HepG2 (cell line): ENCODE measurements around the gene ACSS2. TPM values are rescaled to one million over a fixed set of nuclear protein-coding genes. Genes with fewer than 3 reads are reported as not detected.

ENCODE experiments used
- HNRNPH1 ChIP-seq: fragments of 200-400 bp; formaldehyde crosslinking; optimal IDR thresholded peaks from 2 replicates; pipeline ENCODE3; 2017; ENCODE audit warnings: mild to moderate bottlenecking, low read depth, low read length
- HNRNPK ChIP-seq: fragments of 200-400 bp; formaldehyde crosslinking; IDR thresholded peaks from 2 replicates; pipeline ENCODE4 v1.6.1; 2018; ENCODE audit warnings: low read length, low read depth, moderate library complexity, mild to moderate bottlenecking; ENCODE audit not compliant: poor library complexity, severe bottlenecking
- KDM2A ChIP-seq: sonication (generic); formaldehyde crosslinking; IDR thresholded peaks from 2 replicates; pipeline ENCODE4 v1.4.0; 2020; ENCODE audit warnings: low read depth, missing genetic modification reagents, borderline replicate concordance
- MLLT10 ChIP-seq: sonication (generic); formaldehyde crosslinking; IDR thresholded peaks from 2 replicates; pipeline ENCODE4 v1.4.0; 2020; ENCODE audit warnings: missing genetic modification reagents
- RXRB ChIP-seq: IDR thresholded peaks from 2 replicates; pipeline ENCODE4 v1.6.1; 2016; ENCODE audit warnings: borderline replicate concordance, missing genetic modification reagents, missing compliant biosample characterization
- SIN3A ChIP-seq: IDR thresholded peaks from 2 replicates; pipeline ENCODE4 v1.6.1; 2011; ENCODE audit warnings: low read depth, mild to moderate bottlenecking, control low read depth, low read length, borderline replicate concordance
- SKI ChIP-seq: fragments of 450-650 bp; IDR thresholded peaks from one replicate; pipeline ENCODE4 v1.6.1; 2018; ENCODE audit warnings: mild to moderate bottlenecking; ENCODE audit not compliant: partially characterized antibody
- SMAD9 ChIP-seq: sonication (generic); formaldehyde crosslinking; IDR thresholded peaks from 2 replicates; pipeline ENCODE4 v1.5.1; 2020; ENCODE audit warnings: mild to moderate bottlenecking, missing genetic modification reagents
- U2AF1 ChIP-seq: fragments of 200-400 bp; formaldehyde crosslinking; optimal IDR thresholded peaks from 2 replicates; pipeline ENCODE3; 2017; ENCODE audit warnings: mild to moderate bottlenecking, low read depth, low read length
- U2AF2 ChIP-seq: fragments of 200-400 bp; formaldehyde crosslinking; IDR thresholded peaks from 2 replicates; pipeline ENCODE4 v1.6.1; 2017; ENCODE audit warnings: low read depth, mild to moderate bottlenecking, low read length
- YY1 ChIP-seq: IDR thresholded peaks from 2 replicates; pipeline ENCODE4 v1.6.1; 2011; ENCODE audit warnings: low read length, low read depth, moderate library complexity, mild to moderate bottlenecking; ENCODE audit not compliant: insufficient read depth, insufficient replicate concordance
- ZFP91 ChIP-seq: sonication (generic); formaldehyde crosslinking; IDR thresholded peaks from 2 replicates; pipeline ENCODE4 v1.9.0; 2022; ENCODE audit warnings: missing genetic modification reagents, mild to moderate bottlenecking, borderline replicate concordance
- ZNF17 ChIP-seq: sonication (generic); formaldehyde crosslinking; IDR thresholded peaks from 2 replicates; pipeline ENCODE4 v1.5.0; 2020; ENCODE audit warnings: mild to moderate bottlenecking, missing genetic modification reagents
- ZNF232 ChIP-seq: sonication (generic); formaldehyde crosslinking; IDR thresholded peaks from 2 replicates; pipeline ENCODE4 v1.4.0; 2020; ENCODE audit warnings: missing genetic modification reagents, borderline replicate concordance
- ZNF234 ChIP-seq: sonication (generic); formaldehyde crosslinking; conservative IDR thresholded peaks from 2 replicates; pipeline ENCODE4 v1.5.1; 2020; ENCODE audit warnings: mild to moderate bottlenecking, missing genetic modification reagents
- ZNF260 ChIP-seq: sonication (generic); formaldehyde crosslinking; IDR thresholded peaks from 2 replicates; pipeline ENCODE4 v1.4.0; 2020; ENCODE audit warnings: missing genetic modification reagents, low read depth, mild to moderate bottlenecking, borderline replicate concordance
- ZNF335 ChIP-seq: sonication (generic); formaldehyde crosslinking; IDR thresholded peaks from 2 replicates; pipeline ENCODE4 v1.4.0; 2020; ENCODE audit warnings: missing genetic modification reagents
- ZNF510 ChIP-seq: sonication (generic); formaldehyde crosslinking; IDR thresholded peaks from 2 replicates; pipeline ENCODE4 v1.4.0; 2020; ENCODE audit warnings: low read depth, mild to moderate bottlenecking, missing genetic modification reagents
- polyA plus RNA-seq, 8 experiments: library from polyadenylated mRNA; depleted of rRNA in 3 of 8; stranded (reverse) in 7 of 8; unstranded in 1 of 8; fragments of >200 nt; fragmentation: Illumina TruSeq in 4 of 8; extraction: Trizol in 4 of 8; gene quantifications; 2 replicates each; pipeline versions ENCODE4 v1.2.1 to v1.2.3, GENCODE V29; 2011 to 2016; ENCODE audit warnings: low read depth in 4 of 8, missing spikeins in 1 of 8, mixed read lengths in 1 of 8; ENCODE audit not compliant: insufficient read depth in 1 of 8
- total RNA-seq, 5 experiments: library from RNA; depleted of rRNA; stranded (reverse); fragments of >200 nt; fragmentation: Illumina TruSeq; extraction: Trizol; gene quantifications; 2 replicates each; pipeline ENCODE4 v1.2.3, GENCODE V29; 2016; ENCODE audit warnings: low read depth in 1 of 5
- TF ChIP-seq, protein P1 (sequence below): sonication (generic); formaldehyde crosslinking; IDR thresholded peaks from one replicate; pipeline ENCODE4 v1.5.1; 2020; ENCODE audit warnings: mild to moderate bottlenecking, missing genetic modification reagents; ENCODE audit errors: not compliant biosample characterization
- TF ChIP-seq, protein P2 (sequence below): sonication (generic); formaldehyde crosslinking; IDR thresholded peaks from 2 replicates; pipeline ENCODE4 v1.8.0; 2022; ENCODE audit warnings: missing genetic modification reagents, low read depth, mild to moderate bottlenecking, borderline replicate concordance

Gene ACSS2
- total and polyA plus RNA-seq, 2 of the 13 experiments (the other 11 are each of a cell fraction or from before 2014, with no cell fraction given): 72.8 to 89.7 TPM

GRCh38 chr20:34872622-34873224 lies 3.7 kb upstream of the ACSS2 start, which contains the start of gene GGT7 (continued):
- TF ChIP-seq, protein P1, sequence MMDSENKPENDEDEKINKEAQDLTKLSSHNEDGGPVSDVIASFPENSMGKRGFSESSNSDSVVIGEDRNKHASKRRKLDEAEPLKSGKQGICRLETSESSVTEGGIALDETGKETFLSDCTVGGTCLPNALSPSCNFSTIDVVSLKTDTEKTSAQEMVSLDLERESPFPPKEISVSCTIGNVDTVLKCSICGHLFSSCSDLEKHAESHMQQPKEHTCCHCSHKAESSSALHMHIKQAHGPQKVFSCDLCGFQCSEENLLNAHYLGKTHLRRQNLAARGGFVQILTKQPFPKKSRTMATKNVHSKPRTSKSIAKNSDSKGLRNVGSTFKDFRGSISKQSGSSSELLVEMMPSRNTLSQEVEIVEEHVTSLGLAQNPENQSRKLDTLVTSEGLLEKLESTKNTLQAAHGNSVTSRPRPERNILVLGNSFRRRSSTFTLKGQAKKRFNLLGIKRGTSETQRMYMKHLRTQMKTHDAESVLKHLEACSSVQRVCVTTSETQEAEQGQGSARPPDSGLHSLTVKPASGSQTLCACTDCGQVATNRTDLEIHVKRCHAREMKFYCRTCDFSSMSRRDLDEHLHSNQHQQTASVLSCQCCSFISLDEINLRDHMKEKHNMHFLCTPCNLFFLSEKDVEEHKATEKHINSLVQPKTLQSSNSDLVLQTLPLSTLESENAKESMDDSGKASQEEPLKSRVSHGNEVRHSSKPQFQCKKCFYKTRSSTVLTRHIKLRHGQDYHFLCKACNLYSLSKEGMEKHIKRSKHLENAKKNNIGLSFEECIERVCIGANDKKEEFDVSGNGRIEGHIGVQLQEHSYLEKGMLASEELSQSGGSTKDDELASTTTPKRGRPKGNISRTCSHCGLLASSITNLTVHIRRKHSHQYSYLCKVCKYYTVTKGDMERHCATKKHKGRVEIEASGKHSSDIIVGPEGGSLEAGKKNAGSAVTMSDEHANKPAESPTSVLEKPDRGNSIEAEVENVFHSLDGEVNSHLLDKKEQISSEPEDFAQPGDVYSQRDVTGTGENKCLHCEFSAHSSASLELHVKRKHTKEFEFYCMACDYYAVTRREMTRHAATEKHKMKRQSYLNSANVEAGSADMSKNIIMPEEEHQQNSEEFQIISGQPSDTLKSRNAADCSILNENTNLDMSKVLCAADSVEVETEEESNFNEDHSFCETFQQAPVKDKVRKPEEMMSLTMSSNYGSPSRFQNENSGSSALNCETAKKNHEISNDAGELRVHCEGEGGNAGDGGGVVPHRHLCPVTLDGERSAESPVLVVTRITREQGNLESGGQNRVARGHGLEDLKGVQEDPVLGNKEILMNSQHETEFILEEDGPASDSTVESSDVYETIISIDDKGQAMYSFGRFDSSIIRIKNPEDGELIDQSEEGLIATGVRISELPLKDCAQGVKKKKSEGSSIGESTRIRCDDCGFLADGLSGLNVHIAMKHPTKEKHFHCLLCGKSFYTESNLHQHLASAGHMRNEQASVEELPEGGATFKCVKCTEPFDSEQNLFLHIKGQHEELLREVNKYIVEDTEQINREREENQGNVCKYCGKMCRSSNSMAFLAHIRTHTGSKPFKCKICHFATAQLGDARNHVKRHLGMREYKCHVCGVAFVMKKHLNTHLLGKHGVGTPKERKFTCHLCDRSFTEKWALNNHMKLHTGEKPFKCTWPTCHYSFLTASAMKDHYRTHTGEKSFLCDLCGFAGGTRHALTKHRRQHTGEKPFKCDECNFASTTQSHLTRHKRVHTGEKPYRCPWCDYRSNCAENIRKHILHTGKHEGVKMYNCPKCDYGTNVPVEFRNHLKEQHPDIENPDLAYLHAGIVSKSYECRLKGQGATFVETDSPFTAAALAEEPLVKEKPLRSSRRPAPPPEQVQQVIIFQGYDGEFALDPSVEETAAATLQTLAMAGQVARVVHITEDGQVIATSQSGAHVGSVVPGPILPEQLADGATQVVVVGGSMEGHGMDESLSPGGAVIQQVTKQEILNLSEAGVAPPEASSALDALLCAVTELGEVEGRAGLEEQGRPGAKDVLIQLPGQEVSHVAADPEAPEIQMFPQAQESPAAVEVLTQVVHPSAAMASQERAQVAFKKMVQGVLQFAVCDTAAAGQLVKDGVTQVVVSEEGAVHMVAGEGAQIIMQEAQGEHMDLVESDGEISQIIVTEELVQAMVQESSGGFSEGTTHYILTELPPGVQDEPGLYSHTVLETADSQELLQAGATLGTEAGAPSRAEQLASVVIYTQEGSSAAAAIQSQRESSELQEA (CRISPR knock-in tag): peak; percentile 87
- TF ChIP-seq, protein P2, sequence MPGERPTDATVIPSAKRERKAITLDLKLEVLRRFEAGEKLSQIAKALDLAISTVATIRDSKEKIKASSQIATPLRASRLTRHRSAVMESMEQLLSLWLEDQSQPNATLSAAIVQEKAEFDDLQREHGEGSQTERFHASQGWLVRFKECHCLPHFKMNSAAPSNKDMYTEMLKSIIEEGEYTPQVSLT: no peak
- no peak for TF ChIP-seq U2AF1
- TF ChIP-seq HNRNPH1: no peak
- peak; percentile 95 for TF ChIP-seq RXRB
- TF ChIP-seq KDM2A (CRISPR knock-in tag): peak; percentile 98
- peak; percentile 46; the same call in 1 of the 2 replicates for TF ChIP-seq ZNF510 (CRISPR knock-in tag)
- no peak for TF ChIP-seq U2AF2
- TF ChIP-seq SIN3A: peak; percentile 34; the same call in 1 of the 2 replicates
- no peak for TF ChIP-seq ZNF17 (CRISPR knock-in tag)
- TF ChIP-seq MLLT10 (CRISPR knock-in tag): no peak
- TF ChIP-seq YY1: peak; percentile 88
- no peak for TF ChIP-seq ZNF232 (CRISPR knock-in tag)
- TF ChIP-seq HNRNPK: peak; percentile 61
- peak; percentile 94 for TF ChIP-seq ZFP91 (CRISPR knock-in tag)
- TF ChIP-seq ZNF335 (CRISPR knock-in tag): no peak
- TF ChIP-seq SMAD9 (CRISPR knock-in tag): peak; percentile 92; the same call in 1 of the 2 replicates
- TF ChIP-seq SKI: peak; percentile 79
- no peak for TF ChIP-seq ZNF234 (CRISPR knock-in tag)
- TF ChIP-seq ZNF260 (CRISPR knock-in tag): no peak
